HL-60/S4 treated with phorbol 12-myristate 13-acetate at 8.2 ng/mL for 4 days and 3 days (cell line): ENCODE measurements around the gene GOLGA6D.
"Not testable (repeated sequence)": the region's sequence is repeated elsewhere in the genome, so short reads cannot be mapped to it uniquely, and the experiment has no call there.

Experiments
- in situ Hi-C: fragments of 300-500 bp; cut with MboI; formaldehyde crosslinking; loops from 2 replicates; pipeline ENCODE4 v1.15.0; 2022; ENCODE audit warnings: low sequenced_read_pairs

Gene GOLGA6D

GRCh38 chr15:75282572-75282971 is at the start of gene GOLGA6D:
TSS of gene GOLGA6D (plus strand) at chr15:75282835. CDS start at chr15:75282876, 41 bp downstream.
- in situ Hi-C loops = not testable (repeated sequence)

GRCh38 chr15:75233504-75234190 is 49.0 kb upstream of the GOLGA6D start:
- in situ Hi-C loops = loop anchor here (25.0 kb wide), 1 partner anchor 104 kb away; the partner anchor contains the start of genes COMMD4 and NEIL1

GRCh38 chr15:75234191-75234810 is 48.3 kb upstream of the GOLGA6D start:
- in situ Hi-C loops = loop anchor here (25.0 kb wide), 1 partner anchor 103 kb away; the partner anchor contains the start of genes COMMD4 and NEIL1

GRCh38 chr15:75235051-75235673 is 47.5 kb upstream of the GOLGA6D start:
- in situ Hi-C loops = loop anchor here (25.0 kb wide), 1 partner anchor 102 kb away; the partner anchor contains the start of genes COMMD4 and NEIL1

- in situ Hi-C loops = loop anchor here (25.0 kb wide), 1 partner anchor 101 kb away; the partner anchor contains the start of genes COMMD4 and NEIL1
These were observed 46.6 kb upstream of the GOLGA6D start for GRCh38 chr15:75235760-75236729.

GRCh38 chr15:75237316-75237982 is 45.2 kb upstream of the GOLGA6D start:
- in situ Hi-C loops = loop anchor here (25.0 kb wide), 1 partner anchor 100 kb away; the partner anchor contains the start of genes COMMD4 and NEIL1

GRCh38 chr15:75238150-75238549 is 44.5 kb upstream of the GOLGA6D start:
- in situ Hi-C loops = loop anchor here (25.0 kb wide), 1 partner anchor 99 kb away; the partner anchor contains the start of genes COMMD4 and NEIL1

GRCh38 chr15:75245741-75246140 is 36.9 kb upstream of the GOLGA6D start:
- in situ Hi-C loops = loop anchor here (25.0 kb wide), 1 partner anchor 92 kb away; the partner anchor contains the start of genes COMMD4 and NEIL1

GRCh38 chr15:75248991-75249390 is 33.6 kb upstream of the GOLGA6D start:
- in situ Hi-C loops = loop anchor here (25.0 kb wide), 1 partner anchor 88 kb away; the partner anchor contains the start of genes COMMD4 and NEIL1

GRCh38 chr15:75249726-75250125 is 32.9 kb upstream of the GOLGA6D start:
- in situ Hi-C loops = loop anchor here (25.0 kb wide), 1 partner anchor 88 kb away; the partner anchor contains the start of genes COMMD4 and NEIL1

- in situ Hi-C loops = not testable (repeated sequence)
These were observed 31.3 kb upstream of the GOLGA6D start for GRCh38 chr15:75251343-75251742.

GRCh38 chr15:75252285-75252684 is 30.4 kb upstream of the GOLGA6D start:
- in situ Hi-C loops = not testable (repeated sequence)

GRCh38 chr15:75258034-75258433 is 24.6 kb upstream of the GOLGA6D start, which contains the start of gene GOLGA6C:
TSS of gene GOLGA6C (plus strand) at chr15:75258334. CDS start at chr15:75258599, 265 bp downstream.
- in situ Hi-C loops = not testable (repeated sequence)

- in situ Hi-C loops = not testable (repeated sequence)
These were observed 23.9 kb upstream of the GOLGA6D start for GRCh38 chr15:75258620-75259343.

- in situ Hi-C loops = not testable (repeated sequence)
These were observed 22.8 kb upstream of the GOLGA6D start for GRCh38 chr15:75259873-75260272.

- in situ Hi-C loops = not testable (repeated sequence)
These were observed 8.8 kb upstream of the GOLGA6D start for GRCh38 chr15:75273751-75274359.

- in situ Hi-C loops = not testable (repeated sequence)
These were observed 8.0 kb upstream of the GOLGA6D start for GRCh38 chr15:75274509-75275107.

- in situ Hi-C loops = not testable (repeated sequence)
These were observed 7.0 kb upstream of the GOLGA6D start for GRCh38 chr15:75275617-75276016.
